Measurements from ENCODE around the gene SDF2L1.
"Not testable (repeated sequence)": the region's sequence is repeated elsewhere in the genome, so short reads cannot be mapped to it uniquely, and the experiment has no call there.

SDF2L1 gene

DNA sequence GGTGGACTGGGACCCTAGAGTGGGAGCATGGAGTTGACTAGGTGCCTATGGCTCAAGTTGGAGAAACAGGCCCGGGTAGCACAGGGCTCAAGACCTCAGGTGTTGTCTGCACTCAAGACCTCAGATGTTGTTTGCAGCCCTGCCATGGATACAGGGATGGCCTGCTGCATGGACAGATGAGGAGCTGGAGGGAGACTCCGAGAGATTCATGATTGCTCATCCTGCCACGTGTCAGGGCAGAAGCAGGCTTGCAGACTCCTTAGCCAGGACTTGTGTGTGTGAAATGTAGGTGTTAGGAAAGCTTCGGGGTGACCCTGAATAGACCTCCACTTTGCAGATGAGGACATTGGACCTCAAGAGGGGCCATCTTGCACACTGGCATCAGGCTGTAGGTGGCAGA is 8.6 kb upstream of the SDF2L1 start:
- TF ChIP-seq, protein P1, sequence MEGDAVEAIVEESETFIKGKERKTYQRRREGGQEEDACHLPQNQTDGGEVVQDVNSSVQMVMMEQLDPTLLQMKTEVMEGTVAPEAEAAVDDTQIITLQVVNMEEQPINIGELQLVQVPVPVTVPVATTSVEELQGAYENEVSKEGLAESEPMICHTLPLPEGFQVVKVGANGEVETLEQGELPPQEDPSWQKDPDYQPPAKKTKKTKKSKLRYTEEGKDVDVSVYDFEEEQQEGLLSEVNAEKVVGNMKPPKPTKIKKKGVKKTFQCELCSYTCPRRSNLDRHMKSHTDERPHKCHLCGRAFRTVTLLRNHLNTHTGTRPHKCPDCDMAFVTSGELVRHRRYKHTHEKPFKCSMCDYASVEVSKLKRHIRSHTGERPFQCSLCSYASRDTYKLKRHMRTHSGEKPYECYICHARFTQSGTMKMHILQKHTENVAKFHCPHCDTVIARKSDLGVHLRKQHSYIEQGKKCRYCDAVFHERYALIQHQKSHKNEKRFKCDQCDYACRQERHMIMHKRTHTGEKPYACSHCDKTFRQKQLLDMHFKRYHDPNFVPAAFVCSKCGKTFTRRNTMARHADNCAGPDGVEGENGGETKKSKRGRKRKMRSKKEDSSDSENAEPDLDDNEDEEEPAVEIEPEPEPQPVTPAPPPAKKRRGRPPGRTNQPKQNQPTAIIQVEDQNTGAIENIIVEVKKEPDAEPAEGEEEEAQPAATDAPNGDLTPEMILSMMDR (IDR thresholded peaks at IDR 0.05; ENCODE audit: low read depth, low read length, missing control alignments): no peak
- no peak for DNase-seq (ENCODE audit: low read depth)
- no peak overlapping the region for H3K4me3 ChIP-seq (ENCODE audit: low read depth, low read length)

GRCh38 chr22:21634081-21634480 is 8.0 kb upstream of the SDF2L1 start:
- no peak for DNase-seq (ENCODE audit: low read depth)
- TF ChIP-seq, protein P1 (IDR thresholded peaks at IDR 0.05; ENCODE audit: low read depth, low read length, missing control alignments): no peak
- H3K4me3 ChIP-seq (ENCODE audit: low read depth, low read length): no peak overlapping the region

DNA sequence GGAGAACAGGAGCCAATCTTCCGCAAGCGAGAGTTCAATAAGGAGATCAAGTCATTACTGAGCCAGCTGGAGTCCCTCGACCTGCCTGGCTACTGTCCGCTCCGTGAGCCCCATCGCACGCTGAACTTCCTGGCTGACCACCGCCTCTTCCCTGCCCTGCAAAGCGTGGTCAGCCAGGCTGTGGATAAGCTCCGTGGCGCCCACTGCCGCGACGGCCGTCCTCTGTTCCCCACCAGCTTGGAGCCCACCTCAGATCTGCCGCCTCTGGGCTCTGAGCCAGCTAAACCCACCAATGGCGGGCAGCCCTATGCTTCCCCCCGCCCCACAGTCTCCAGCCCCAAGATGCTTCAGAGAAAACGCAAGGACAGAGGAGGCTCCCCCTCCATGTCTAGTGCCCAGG is 7.3 kb upstream of the SDF2L1 start:
- H3K4me3 ChIP-seq (ENCODE audit: low read depth, low read length): no peak overlapping the region
- DNase-seq (ENCODE audit: low read depth): no peak
- TF ChIP-seq, protein P1 (IDR thresholded peaks at IDR 0.05; ENCODE audit: low read depth, low read length, missing control alignments): no peak

DNA sequence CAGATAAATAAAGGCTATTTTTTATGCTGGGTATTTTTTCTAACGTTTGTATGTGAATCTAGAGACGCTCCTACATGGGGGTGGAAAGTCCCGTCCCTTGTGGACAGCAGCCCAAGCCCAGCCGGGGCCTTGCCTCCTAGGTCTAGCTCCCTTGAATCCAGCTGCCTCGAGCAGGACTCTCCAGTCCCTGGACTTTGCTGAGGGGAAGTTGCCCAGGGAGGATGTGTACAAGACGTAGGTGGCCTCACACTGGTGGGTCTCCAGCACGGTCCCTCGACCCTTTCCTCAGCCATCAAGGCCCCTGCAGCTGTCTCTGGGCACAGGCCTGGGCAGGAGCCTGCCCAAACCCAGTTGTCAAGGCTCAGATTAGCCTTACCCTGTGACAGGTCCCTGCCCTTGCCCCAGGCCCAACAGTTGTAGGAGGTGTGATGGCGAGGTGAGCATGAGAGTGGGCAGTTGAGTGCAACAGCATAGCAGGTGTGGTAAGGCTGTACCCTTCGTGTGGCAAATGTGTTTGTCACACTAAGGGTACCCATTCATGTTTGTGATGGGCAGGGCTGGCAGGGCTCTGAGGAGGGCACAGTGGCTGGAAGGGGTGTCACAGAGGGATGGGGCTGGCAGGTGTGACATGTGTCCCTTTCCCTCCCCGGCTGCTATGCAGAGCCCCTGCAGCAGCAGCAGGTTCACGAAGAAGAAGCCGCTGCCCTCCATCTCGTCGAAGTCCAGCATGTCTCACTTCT is 6.2 kb upstream of the SDF2L1 start:
- no peak for DNase-seq (ENCODE audit: low read depth)
- H3K4me3 ChIP-seq (ENCODE audit: low read depth, low read length): no peak overlapping the region
- TF ChIP-seq, protein P1 (IDR thresholded peaks at IDR 0.05; ENCODE audit: low read depth, low read length, missing control alignments): no peak

- TF ChIP-seq, protein P1 (IDR thresholded peaks at IDR 0.05; ENCODE audit: low read depth, low read length, missing control alignments): no peak
- DNase-seq (ENCODE audit: low read depth): no peak
- no peak overlapping the region for H3K4me3 ChIP-seq (ENCODE audit: low read depth, low read length)
Measured at GRCh38 chr22:21636629-21637218, 5.4 kb upstream of the SDF2L1 start.

GRCh38 chr22:21637450-21637849 is 4.7 kb upstream of the SDF2L1 start:
- not testable (repeated sequence) for H3K4me3 ChIP-seq (ENCODE audit: low read depth, low read length); DNase-seq (ENCODE audit: low read depth)

DNA sequence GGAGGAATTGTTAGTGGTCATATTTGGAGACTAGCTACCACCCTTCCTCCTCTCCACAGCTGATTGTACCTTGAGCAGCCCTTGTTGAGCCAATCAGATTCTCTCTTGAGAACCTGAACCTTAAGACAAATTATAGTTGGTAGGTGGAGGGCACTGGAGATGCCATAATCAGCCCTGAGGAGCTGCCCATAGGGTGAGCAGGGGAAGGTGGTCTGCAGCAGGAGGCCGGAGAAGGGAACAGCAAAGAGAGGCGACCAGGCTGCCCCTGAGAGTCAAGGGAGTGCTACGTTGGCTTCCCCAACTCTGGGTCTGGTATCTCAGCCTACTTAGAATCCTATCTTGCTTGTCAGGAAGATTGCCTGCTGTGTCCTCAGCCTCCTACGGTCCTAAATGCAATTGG is 2.7 kb upstream of the SDF2L1 start:
- TF ChIP-seq, protein P1 (IDR thresholded peaks at IDR 0.05; ENCODE audit: low read depth, low read length, missing control alignments): no peak
- no peak overlapping the region for H3K4me3 ChIP-seq (ENCODE audit: low read depth, low read length)
- DNase-seq (ENCODE audit: low read depth): no peak

Measured in GM12864 (cell line).